ENCODE data around the gene KIFC3.

- TF ChIP-seq YY1 (tag by site-specific recombination; IDR thresholded peaks at IDR 0.05) = no peak
- no peak for TF ChIP-seq ZNF274 (IDR thresholded peaks at IDR 0.05; ENCODE audit: low read length)
- TF ChIP-seq ZNF274 (tag by site-specific recombination; IDR thresholded peaks at IDR 0.05; ENCODE audit: borderline replicate concordance) = no peak
- TF ChIP-seq, protein P1, sequence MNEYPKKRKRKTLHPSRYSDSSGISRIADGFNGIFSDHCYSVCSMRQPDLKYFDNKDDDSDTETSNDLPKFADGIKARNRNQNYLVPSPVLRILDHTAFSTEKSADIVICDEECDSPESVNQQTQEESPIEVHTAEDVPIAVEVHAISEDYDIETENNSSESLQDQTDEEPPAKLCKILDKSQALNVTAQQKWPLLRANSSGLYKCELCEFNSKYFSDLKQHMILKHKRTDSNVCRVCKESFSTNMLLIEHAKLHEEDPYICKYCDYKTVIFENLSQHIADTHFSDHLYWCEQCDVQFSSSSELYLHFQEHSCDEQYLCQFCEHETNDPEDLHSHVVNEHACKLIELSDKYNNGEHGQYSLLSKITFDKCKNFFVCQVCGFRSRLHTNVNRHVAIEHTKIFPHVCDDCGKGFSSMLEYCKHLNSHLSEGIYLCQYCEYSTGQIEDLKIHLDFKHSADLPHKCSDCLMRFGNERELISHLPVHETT (tag by site-specific recombination; IDR thresholded peaks at IDR 0.05) = no peak
- TF ChIP-seq, protein P2, sequence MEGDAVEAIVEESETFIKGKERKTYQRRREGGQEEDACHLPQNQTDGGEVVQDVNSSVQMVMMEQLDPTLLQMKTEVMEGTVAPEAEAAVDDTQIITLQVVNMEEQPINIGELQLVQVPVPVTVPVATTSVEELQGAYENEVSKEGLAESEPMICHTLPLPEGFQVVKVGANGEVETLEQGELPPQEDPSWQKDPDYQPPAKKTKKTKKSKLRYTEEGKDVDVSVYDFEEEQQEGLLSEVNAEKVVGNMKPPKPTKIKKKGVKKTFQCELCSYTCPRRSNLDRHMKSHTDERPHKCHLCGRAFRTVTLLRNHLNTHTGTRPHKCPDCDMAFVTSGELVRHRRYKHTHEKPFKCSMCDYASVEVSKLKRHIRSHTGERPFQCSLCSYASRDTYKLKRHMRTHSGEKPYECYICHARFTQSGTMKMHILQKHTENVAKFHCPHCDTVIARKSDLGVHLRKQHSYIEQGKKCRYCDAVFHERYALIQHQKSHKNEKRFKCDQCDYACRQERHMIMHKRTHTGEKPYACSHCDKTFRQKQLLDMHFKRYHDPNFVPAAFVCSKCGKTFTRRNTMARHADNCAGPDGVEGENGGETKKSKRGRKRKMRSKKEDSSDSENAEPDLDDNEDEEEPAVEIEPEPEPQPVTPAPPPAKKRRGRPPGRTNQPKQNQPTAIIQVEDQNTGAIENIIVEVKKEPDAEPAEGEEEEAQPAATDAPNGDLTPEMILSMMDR (tag by site-specific recombination; IDR thresholded peaks at IDR 0.05) = no peak
These were observed 73.2 kb downstream of the KIFC3 start for GRCh38 chr16:57729182-57729484.
